ENCODE measurements around the gene PITRM1.

DNA sequence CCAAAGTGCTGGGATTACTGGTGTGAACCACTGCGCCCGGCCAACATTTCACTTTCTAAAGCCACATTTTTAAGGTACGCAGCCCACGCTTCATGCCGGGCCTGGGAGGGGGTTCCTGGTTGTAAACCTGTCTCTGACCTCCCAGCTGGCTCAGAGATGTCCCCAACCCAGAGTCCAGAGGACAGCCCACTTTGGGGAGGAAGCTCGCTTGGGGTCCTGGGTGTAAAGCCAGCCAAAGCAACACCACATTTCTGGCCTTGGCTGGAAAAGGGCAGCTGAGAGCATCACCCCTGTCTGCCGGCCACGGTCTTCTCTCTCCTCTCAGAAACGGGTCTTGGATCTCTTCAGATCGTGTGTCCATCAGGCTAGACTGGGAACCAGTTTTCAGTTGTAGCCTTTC lies 23.9 kb upstream of the PITRM1 start:
- TF ChIP-seq, protein P1, sequence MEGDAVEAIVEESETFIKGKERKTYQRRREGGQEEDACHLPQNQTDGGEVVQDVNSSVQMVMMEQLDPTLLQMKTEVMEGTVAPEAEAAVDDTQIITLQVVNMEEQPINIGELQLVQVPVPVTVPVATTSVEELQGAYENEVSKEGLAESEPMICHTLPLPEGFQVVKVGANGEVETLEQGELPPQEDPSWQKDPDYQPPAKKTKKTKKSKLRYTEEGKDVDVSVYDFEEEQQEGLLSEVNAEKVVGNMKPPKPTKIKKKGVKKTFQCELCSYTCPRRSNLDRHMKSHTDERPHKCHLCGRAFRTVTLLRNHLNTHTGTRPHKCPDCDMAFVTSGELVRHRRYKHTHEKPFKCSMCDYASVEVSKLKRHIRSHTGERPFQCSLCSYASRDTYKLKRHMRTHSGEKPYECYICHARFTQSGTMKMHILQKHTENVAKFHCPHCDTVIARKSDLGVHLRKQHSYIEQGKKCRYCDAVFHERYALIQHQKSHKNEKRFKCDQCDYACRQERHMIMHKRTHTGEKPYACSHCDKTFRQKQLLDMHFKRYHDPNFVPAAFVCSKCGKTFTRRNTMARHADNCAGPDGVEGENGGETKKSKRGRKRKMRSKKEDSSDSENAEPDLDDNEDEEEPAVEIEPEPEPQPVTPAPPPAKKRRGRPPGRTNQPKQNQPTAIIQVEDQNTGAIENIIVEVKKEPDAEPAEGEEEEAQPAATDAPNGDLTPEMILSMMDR (optimal IDR thresholded peaks at IDR 0.05 in 1 of 3, IDR thresholded peaks at IDR 0.05 in 1 of 3, conservative IDR thresholded peaks at IDR 0.05 in 1 of 3; ENCODE audit: extremely low read depth in 1 of 3, insufficient read depth in 2 of 3, low read length in 3 of 3): no peak
- no peak for TF ChIP-seq EZH2 (IDR thresholded peaks at IDR 0.05; ENCODE audit: low read length)

Data from keratinocyte (primary cell).